ENCODE data around the gene GCDH.
"Not testable (repeated sequence)": the region's sequence is repeated elsewhere in the genome, so short reads cannot be mapped to it uniquely, and the experiment has no call there.

Gene GCDH

DNA sequence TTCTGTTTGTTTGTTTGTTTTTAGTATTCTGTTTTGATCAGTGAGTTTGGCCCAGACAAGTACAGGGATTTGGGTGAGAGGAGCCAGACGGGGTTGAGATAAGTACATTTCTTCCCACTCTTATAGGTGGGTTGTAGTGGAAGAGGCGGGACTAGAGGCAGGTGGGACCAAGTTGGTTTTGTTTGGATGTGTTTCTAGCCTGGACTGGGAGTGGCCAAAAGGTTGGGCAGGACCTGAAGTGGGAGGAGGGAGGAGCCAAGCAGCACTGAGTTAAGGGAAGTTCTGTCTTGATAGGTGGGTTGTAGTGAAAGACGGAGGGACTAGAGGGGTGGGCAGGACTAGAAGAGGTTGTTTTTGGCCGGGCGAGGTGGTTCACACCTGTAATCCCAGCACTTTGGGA is 18.7 kb upstream of the GCDH start:
- DNase-seq (ENCODE audit: low read depth, low spot score), result no peak
- H3K27ac ChIP-seq, result no peak overlapping the region

DNA sequence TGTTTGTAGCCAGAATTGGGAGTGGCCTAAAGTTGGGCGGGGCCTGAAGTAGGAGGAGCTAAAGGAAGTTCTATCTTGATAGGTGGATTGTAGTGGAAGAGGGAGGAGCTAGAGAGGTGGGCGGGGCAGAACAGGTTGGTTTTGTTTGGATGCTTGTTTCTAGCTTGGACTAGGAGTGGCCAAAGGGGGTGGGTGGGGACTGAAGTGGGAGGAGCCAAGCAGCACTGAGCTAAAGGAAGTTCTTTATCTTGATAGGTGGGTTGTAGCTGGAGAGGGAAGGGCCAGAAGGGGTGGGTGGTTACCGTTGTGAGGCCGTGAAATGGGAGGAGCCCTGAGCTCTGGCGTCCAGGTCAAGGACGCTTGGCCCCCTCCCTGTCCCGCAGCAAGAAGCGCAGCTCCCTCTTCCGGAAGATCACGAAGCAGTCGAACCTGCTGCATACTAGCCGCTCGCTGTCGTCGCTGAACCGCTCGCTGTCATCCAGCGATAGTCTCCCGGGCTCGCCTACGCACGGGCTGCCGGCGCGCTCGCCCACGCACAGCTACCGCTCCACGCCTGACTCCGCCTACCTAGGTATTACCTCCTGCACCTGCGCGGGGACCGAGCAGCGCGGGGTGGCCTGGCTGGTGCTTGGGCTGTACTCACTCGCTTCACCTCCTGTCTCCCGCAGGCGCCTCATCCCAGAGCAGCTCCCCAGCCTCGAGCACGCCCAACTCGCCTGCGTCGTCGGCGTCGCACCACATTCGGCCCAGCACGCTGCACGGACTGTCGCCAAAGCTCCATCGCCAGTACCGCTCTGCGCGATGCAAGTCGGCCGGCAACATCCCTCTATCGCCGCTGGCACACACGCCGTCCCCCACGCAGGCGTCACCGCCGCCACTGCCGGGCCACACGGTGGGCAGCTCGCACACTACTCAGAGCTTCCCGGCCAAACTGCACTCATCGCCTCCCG is 17.7 kb upstream of the GCDH start:
- H3K27ac ChIP-seq, result no peak overlapping the region
- DNase-seq (ENCODE audit: low read depth, low spot score), result no peak

DNA sequence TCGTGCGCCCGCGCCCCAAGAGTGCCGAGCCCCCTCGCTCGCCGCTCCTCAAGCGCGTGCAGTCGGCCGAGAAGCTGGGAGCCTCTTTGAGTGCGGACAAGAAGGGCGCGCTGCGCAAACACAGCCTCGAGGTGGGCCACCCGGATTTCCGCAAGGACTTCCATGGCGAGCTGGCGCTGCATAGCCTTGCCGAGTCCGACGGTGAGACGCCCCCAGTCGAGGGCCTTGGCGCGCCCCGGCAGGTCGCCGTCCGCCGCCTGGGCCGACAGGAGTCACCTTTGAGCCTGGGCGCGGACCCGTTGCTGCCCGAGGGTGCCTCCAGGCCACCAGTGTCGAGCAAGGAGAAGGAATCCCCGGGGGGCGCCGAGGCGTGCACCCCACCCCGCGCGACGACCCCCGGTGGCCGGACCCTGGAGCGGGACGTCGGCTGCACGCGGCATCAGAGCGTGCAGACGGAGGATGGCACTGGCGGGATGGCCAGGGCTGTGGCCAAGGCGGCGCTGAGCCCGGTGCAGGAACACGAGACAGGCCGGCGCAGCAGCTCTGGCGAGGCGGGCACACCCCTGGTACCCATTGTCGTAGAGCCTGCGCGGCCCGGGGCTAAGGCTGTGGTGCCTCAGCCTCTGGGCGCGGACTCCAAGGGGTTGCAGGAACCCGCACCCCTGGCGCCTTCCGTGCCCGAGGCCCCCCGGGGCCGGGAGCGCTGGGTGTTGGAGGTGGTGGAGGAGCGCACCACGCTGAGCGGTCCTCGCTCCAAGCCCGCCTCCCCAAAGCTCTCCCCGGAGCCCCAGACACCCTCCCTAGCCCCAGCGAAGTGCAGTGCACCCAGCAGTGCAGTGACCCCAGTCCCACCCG is 16.8 kb upstream of the GCDH start:
- H3K27ac ChIP-seq, result no peak overlapping the region
- no peak for DNase-seq (ENCODE audit: low read depth, low spot score)

DNA sequence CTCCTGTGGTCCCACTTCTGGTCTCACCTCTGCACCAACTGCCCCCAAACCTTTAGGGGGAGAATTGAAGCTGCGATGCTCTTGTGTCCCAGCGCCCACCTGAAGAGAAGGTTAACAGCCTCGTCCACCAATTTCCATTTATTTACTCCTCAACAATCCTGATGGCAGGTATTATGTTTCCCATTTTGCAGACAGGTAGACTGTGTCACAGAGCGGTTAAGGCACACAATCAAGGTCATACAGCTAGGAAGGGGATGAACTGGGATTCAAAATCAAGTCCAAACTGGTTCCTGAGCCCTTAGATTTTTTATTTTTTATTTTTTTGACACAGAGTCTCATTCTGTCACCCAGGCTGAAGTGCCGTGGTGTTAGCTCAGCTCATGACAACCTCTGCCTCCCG is 15.9 kb upstream of the GCDH start:
- H3K27ac ChIP-seq, result no peak overlapping the region
- no peak for DNase-seq (ENCODE audit: low read depth, low spot score)

DNA sequence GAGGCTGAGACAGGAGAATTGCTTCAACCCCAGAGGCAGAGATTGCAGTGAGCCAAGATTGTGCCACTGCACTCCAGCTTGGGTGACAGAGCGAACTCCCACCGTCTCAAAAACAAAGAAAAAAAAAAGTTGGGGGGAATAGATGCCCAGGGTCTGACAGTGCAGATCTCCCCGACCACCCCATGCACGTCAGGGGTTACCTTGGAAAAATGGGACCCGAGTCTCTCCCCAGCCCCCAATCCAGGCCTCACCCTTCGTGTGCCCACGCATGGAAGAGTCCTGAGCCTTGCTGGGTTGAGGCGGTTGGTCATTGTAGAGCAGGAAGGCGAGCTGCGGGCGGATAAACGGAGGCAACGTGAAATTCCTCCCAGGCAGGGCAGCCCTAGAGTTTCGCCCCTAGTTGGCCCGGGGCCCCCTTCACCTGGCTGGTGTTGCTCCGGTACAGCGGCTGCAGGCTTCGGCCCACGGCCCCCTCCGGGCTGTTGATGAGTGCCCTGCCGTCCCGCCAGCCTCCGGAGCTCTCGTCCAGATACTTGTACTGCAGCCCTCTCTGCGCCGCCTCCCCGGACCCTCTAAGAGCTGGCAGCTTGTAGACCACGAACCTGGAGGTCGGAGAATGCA is 10.3 kb upstream of the GCDH start:
- DNase-seq (ENCODE audit: low read depth, low spot score), result no peak
- peak overlapping the region; percentile 41 for H3K27ac ChIP-seq

DNA sequence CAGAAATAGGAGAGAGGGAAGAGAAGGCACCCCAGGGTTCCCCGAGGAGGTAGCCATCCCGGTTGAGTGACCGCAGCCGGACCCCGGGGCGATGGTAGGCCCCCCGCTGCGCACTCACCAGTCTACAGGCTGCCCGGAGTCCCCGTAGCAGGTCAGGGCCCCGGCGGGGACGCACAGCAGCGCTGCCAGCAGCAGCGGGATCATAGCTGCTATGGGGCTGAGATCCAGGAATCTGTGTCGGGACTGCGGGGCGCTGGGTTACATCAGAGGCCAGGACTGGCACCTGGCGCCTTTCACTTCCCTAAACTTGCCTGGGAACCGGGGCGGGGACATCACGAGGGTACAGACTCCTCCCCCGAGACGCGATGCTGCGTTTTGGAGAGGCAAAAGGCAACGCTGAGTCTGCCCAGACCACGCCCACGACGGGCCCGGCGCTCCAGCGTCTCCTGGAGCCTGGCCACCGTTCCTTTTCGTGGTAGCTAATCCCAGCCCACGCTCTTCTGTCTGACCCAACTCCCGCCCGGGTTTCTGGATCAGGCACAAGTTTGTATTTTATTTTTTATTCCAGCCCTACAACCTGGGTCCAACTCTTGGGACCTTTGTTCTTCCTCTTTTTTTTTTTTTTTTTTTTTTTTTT is 9.7 kb upstream of the GCDH start, which contains the start of gene DNASE2:
TSS of gene DNASE2 (minus strand) at position 278 of the 637 bp plus-strand sequence. CDS start at position 204, 74 bp downstream.
- H3K27ac ChIP-seq, result peak within 1 kb of the TSS; percentile 41
- DNase-seq (ENCODE audit: low read depth, low spot score), result peak; percentile 77

DNA sequence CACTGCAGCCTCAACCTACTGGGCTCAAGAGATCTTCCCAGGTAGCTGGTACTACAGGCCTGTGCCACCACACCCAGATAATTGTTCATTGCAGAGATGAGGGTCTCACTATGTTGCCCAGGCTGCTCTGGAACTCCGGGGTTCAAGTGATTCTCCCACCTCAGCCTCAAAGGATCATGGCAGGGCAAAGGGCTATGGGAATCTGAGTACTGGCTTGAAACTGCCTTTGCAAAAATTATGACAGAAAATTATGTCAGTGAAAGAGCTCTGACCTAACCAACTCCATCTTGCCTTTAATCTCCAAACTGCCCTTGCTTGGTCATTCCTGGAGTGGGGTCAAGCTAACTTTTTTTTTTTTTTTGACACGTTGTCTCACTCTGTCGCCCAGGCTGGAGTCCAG is 8.4 kb upstream of the GCDH start:
- DNase-seq (ENCODE audit: low read depth, low spot score), result no peak
- H3K27ac ChIP-seq, result no peak overlapping the region

DNA sequence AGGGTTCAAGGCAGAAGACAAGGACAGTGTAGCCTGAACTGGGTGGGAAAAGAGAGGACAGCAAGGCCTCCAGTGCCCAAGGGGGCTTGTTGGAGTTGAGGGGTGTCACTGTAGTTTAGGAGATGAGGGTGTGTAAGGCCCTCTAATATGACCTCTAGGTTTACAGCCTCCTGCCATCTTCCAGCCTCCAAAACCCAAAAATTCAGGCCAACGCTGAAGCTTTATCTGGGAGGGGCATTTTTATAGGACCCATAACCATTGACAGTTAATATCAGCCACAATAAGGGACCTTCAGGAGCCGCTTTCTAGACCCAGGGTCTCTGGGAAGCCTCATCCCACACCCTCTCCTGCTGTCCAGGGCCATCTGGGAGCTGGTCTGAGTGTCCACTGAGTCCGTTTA is 6.8 kb upstream of the GCDH start:
- DNase-seq (ENCODE audit: low read depth, low spot score), result no peak
- H3K27ac ChIP-seq, result no peak overlapping the region

DNA sequence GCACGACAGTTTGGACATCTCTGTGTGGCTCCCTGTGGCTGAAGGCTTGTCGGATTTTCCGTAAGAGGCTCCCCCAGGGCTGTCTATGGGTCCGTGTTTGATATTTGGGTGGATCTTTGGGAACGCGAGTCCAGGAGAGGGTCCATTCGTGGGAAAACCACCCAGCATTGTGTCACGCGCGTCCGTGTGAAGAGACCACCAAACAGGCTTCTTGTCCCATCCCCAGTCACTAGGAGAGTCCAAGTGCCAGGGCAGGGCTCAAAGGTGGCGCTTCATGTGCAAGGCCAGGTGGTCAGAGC is 6.4 kb upstream of the GCDH start:
- no peak for DNase-seq (ENCODE audit: low read depth, low spot score)
- H3K27ac ChIP-seq, result no peak overlapping the region

DNA sequence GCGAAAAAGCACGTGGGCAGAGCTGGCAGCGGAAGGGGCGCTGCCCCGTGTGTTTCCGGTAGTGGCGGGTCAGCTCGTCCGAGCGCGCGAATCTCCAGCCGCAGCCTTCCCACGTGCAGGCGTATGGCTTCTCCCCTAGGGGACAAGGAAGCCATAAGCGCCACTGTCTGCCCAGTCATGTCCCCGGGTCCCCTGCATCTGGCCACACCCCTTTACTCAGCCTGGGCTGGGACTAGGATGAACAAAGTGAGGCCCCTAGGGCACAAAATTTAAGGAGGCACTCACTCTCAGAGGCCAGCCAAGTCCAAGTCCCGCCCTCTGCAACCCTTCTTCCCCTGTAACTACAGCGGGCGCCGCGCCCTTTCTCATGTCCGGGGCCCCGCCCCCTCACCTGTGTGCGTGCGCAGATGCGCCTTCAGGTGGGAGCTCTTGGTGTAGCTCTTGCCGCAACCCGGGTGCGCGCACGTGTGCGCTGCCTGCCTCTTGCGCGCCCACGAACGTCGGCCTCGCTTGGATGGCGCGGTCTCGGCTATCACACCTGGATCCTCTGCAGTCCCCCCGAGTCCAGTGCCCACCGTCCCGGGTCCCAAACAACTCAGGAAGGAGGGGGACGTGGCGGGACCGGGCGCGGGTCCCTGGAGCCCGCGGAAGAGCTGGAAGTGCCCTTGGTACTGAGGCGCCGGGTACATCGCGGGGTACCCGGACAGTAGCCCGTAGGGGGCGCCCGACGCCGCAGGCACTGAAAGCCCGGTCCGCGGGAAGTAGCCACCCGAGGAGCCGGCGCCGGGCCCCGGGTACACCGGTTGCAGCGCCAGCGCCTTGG is 5.8 kb upstream of the GCDH start:
- no peak overlapping the region for H3K27ac ChIP-seq
- DNase-seq (ENCODE audit: low read depth, low spot score), result no peak

DNA sequence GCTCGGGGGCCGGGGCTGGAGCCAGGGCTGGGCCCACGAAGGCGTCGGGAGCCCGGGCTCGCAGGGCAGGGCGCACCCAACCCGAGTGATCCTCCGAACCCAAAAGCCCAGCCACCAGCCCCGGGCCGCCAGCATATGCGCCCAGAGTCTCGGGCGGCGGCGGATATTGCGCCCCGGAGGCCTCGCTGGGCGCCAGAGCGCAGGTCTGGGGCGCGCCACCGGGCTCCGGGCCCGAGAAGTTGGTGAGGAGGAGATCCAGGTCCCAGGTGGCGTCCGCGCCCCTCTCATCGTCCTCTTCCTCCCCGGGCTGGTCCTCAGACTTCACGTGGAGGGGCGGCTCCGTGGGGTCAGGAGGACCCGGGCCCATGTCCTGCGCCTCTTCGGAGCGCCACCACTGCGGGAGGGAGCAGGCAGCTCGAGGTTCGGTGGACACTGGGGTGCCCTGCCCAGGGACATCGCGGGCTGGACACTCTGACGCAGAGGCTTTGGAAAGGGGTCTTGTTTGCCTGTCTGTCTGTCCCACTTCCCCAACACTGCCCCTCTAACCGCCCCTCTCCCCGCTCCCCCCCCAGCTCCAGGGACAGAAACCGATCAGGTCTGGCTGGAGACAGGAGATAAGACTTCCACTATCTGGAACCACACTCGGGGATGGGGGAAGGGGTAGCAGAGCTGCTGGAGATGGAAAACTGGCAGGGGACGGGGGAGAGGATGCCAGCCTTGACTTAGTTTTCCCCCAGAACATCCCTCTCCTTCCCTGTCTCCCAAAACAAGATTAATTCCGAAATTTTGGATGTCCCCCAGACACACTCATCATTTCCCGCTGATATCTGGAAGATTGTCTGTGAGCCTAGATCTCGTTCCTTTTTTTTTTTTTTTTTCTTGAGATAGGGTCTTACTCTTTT is 5.0 kb upstream of the GCDH start:
- no peak for DNase-seq (ENCODE audit: low read depth, low spot score)
- H3K27ac ChIP-seq, result no peak overlapping the region

DNA sequence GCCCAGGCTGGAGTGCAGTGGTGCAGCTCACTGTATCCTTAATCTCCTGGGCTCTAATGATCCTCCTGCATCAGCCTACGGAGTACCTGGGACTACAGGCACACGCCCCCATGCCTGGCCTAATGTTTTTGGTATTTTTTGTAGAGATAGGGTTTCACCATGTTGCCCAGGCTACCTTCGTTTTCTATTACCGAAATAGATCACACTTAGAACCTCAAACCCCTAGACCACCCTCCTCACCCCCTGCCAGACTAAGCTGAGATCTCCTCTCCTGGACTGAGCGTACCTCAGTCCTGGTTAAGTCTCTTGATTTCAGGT is 4.3 kb upstream of the GCDH start:
- no peak overlapping the region for H3K27ac ChIP-seq
- DNase-seq (ENCODE audit: low read depth, low spot score), result no peak

DNA sequence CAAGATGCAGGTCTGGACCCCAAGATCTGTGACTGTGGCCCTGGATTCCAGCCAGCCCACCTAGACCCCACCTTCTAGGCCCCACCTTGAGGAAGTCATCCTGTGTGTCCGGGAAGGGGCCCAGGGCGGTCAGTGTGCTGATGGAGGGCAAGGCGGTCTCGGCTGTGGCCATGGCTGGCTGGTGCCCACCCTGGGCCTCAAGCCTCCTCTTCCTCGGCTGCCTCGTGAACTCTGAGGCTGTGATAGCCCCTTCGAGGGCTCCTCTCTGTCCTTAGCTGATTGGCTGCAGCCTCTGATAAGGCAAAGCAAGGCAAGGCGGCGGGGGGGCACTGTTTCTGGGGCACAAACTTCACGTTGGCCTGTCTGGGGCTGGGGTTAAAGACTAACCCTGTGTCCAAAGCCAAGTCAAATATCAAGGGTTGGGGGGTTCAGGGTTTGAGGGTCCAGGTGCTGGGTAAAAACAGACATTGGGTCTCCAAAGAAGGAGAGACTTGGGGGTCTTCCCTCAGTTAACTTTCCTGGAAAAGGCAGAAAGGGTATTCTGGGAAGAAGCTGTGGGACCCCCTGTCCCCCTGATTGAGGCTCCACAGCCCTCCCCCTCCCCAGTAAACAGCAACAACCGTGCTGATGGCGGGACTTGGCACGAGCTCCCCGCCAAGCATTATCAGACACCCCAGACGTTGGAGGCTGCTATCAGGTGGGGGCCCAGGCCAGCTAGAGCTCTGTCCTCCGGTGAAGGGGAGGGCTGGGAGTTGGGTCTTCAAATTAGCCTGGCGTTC is 3.8 kb upstream of the GCDH start, which contains the start of gene KLF1:
TSS of gene KLF1 (minus strand) at position 233 of the 779 bp plus-strand sequence. CDS start at position 172, 61 bp downstream.
- no peak within 1 kb of the TSS for H3K27ac ChIP-seq
- no peak for DNase-seq (ENCODE audit: low read depth, low spot score)

DNA sequence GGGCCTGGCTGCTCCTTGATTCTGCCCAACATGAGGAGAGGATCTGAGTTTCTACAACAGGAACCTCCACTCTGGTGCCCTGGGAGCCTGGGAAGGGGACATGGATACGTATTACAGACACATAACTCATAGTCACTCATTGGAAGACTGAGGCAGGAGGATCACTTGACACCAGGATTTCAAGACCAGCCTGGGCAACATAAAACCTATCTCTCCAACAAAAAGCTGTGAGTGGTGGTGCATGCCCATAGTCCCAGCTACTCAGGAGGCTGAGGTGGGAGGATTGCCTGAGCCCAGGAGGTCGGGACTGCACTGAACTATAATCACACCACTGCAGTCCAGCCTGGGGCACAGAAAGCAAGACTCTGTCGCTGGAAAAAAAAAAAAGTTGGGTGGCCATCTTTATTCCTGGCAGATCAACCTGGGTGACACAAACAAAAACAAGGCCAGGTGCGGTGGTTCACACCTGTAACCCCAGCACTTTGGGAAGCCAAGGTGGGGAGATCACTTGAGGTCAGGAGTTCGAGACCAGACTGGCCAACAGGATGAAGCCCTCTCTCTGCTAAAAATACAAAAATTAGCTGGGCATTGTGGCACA is 2.9 kb upstream of the GCDH start:
- DNase-seq (ENCODE audit: low read depth, low spot score), result no peak
- H3K27ac ChIP-seq, result no peak overlapping the region

DNA sequence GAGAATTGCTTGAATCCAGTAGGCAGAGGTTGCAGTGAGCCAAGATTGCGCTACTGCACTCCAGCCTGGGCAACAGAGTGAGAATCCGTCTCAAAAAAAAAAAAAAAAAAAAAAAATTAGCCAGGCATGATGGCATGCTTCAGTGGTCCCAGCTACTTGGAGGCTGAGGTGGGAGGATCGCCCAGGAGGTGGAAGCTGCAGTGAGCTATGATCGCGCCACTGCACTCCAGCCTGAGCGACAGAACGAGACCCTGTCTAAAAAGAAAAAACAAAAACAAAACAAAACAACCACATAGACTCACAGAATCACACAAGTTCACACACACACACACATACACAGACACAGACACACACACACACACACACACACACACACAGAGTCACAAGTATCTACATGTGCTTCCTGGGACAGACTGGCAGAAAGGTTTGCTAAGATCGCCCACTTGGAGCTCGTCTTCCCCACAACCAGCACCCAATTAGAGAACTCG is 617 bp upstream of the GCDH start:
- not testable (repeated sequence) for DNase-seq (ENCODE audit: low read depth, low spot score); H3K27ac ChIP-seq

DNA sequence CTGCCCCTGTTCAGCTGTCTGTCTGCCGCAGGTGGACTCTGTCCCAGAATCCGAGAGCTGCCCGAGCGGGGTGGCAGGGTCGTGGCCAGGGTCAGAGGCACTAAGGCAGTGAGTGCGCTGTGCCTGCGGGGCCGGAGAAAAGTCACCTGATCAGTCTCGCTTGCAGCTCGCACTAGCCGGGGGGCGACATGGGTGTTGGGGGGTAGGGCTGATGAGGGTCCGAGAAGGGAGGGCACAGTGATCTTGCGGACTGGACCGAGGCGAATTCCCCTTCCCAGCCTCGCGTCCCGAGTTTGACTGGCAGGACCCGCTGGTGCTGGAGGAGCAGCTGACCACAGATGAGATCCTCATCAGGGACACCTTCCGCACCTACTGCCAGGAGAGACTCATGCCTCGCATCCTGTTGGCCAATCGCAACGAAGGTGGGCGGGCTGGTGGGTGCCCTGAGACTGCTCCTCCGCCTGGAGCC is 627 bp downstream of the GCDH start:
- DNase-seq (ENCODE audit: low read depth, low spot score), result no peak
- H3K27ac ChIP-seq, result no peak overlapping the region

DNA sequence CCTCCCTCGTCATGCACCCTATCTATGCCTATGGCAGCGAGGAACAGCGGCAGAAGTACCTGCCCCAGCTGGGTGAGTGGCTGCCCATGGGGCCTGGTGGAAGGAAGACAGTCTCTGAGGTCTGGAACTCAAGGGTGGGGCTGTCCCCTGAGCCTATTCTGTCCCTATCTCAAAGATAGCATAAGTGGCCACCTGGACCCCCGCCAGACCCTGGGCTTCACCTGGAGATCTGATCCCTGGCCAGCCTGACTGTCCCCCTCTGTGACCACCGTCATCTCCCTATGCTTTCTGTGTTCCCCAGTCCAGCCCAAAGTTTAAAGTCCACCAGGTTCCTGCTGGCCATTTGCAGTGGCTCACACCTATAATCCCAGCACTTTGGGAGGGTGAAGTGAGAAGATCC is 2.6 kb downstream of the GCDH start:
- no peak overlapping the region for H3K27ac ChIP-seq
- no peak for DNase-seq (ENCODE audit: low read depth, low spot score)
